ENCODE results near the gene TIMD4. TPM values are rescaled to one million over a fixed set of nuclear protein-coding genes. Genes with fewer than 3 reads are reported as not detected.

The TIMD4 gene
- total RNA-seq (2012; rRNA removed) (not detected in 2 replicates), polyA plus RNA-seq (2012; rRNA removed) (not detected in 2 replicates), Bru-seq, nascent RNA (not detected), BruChase-seq, experiment 1, labeled RNA remaining after a 6-hour chase (not detected), BruChase-seq, experiment 2, labeled RNA remaining after a 2-hour chase (not detected)
- not detected in 2 replicates for polyA plus RNA-seq (2012; cell fraction: cytosol; rRNA removed)
- polyA plus RNA-seq (2012; cell fraction: nucleus; rRNA removed; ENCODE audit: low replicate concordance), result not detected in 2 replicates
- long read RNA-seq, result 0 reads

DNA sequence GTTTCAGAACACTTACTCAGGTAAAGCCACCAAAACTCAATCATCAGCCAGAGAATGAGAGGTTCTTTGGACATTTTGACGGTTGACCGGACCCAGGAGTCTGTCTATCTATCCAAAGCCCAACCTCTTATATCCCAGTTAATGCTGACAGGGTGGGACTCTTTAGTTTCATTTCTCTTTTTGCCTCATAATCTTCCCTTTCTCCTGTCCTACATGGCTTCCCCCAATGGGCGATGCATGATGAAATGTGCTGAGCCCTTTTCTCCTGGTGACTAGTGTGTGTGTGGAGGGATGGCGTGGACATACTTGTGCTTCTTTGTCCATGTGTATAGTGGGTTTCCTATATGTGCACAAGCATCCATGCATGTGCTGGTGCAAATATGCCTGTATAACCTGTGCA, at the start of gene TIMD4:
TSS of gene TIMD4 (minus strand) at position 102 of the 400 bp plus-strand sequence. CDS start at position 74, 28 bp downstream.
- no TSS peak for BruUV-seq (replicated peaks)
- in situ Hi-C loops (cut with MboI; ENCODE audit: low sequenced_read_pairs), result no loop called here
- Histone ChIP-seq H3K23ac (ENCODE audit: low read depth, low read length) (no peak within 1 kb of the TSS), H2AFZ (replicated peaks; ENCODE audit: low read length, poor library complexity) (no peak within 1 kb of the TSS), H3K27ac (ENCODE audit: insufficient read depth, low read length) (no peak within 1 kb of the TSS), H3K4me2 (ENCODE audit: low read depth, low read length) (no peak within 1 kb of the TSS), H3K9me3 (ENCODE audit: control insufficient read depth, insufficient read depth, low read length) (peaks cover 12% of the 10 kb centered on the region), H2BK20ac (ENCODE audit: low read depth, low read length) (no peak within 1 kb of the TSS), H3K27me3 (ENCODE audit: control insufficient read depth, insufficient read depth, low read length) (no peaks in the 10 kb centered on the region), H4K8ac (ENCODE audit: low read depth in 2 of 2, low read length in 2 of 2) (no peak within 1 kb of the TSS), H3K36me3 (ENCODE audit: control insufficient read depth, insufficient read depth, low read length) (no peaks in the 10 kb centered on the region), H2AK9ac (replicated peaks; ENCODE audit: low read depth, low read length, poor library complexity) (no peak within 1 kb of the TSS), H2BK120ac (ENCODE audit: low read depth, low read length) (no peak within 1 kb of the TSS), H3K4me3 (ENCODE audit: insufficient read depth, low read depth, low read length) (no peak within 1 kb of the TSS), H3K4ac (ENCODE audit: low read depth, low read length) (no peak within 1 kb of the TSS), H3K4me1 (ENCODE audit: control insufficient read depth, insufficient read depth, low read length) (no peaks in the 10 kb centered on the region), H4K91ac (ENCODE audit: insufficient read depth, low read depth, low read length) (no peak within 1 kb of the TSS), H3K18ac (ENCODE audit: low read depth, low read length) (no peak within 1 kb of the TSS), H4K20me1 (ENCODE audit: insufficient read depth, low read length) (no peaks in the 10 kb centered on the region), H2BK15ac (ENCODE audit: low read depth, low read length) (no peak within 1 kb of the TSS), H3K9ac (ENCODE audit: low read depth, low read length) (no peak within 1 kb of the TSS), H2BK5ac (ENCODE audit: low read depth, low read length, poor library complexity, severe bottlenecking) (no peak within 1 kb of the TSS), H3K79me1 (ENCODE audit: low read depth in 1 of 2, low read length in 2 of 2) (no peaks in the 10 kb centered on the region), H4K5ac (ENCODE audit: low read depth, low read length) (no peak within 1 kb of the TSS), H3K9me1 (ENCODE audit: insufficient read depth, low read length) (no peaks in the 10 kb centered on the region), H2AK5ac (ENCODE audit: low read depth, low read length) (no peak within 1 kb of the TSS), H3K56ac (ENCODE audit: extremely low read depth, insufficient read depth, low read length) (no peak within 1 kb of the TSS), H3K14ac (replicated peaks; ENCODE audit: low read depth, low read length) (no peak within 1 kb of the TSS)
- no CpG with 5 or more reads among the region's 4 CpGs for WGBS, 2 experiments (ENCODE audit: extremely low coverage in 2 of 2, insufficient read length in 1 of 2)
- no peak for ATAC-seq (ENCODE audit: low read depth)
- ChIA-PET CTCF (no interaction called here), POLR2A (ENCODE audit: unreplicated experiment) (no interaction called here)
- TF ChIP-seq NFE2L2 (IDR thresholded peaks at IDR 0.05; ENCODE audit: low read depth, low read length) (no peak), CEBPB (IDR thresholded peaks at IDR 0.05; ENCODE audit: low read depth, low read length) (no peak), RFX5 (IDR thresholded peaks at IDR 0.05; ENCODE audit: low read depth, low read length) (no peak), BHLHE40 (IDR thresholded peaks at IDR 0.05; ENCODE audit: low read depth, low read length) (no peak), RCOR1 (IDR thresholded peaks at IDR 0.05; ENCODE audit: insufficient replicate concordance, low read length) (no peak), MXI1 (IDR thresholded peaks at IDR 0.05; ENCODE audit: borderline replicate concordance, low read depth, low read length) (no peak), FOS (IDR thresholded peaks at IDR 0.05; ENCODE audit: low read depth, low read length) (no peak), MAFK (IDR thresholded peaks at IDR 0.05; ENCODE audit: low read depth, low read length) (no peak), POLR2A (IDR thresholded peaks at IDR 0.05; ENCODE audit: low read depth, low read length) (no peak), SMC3 (IDR thresholded peaks at IDR 0.05; ENCODE audit: low read depth, low read length) (no peak), RAD21 (IDR thresholded peaks at IDR 0.05; ENCODE audit: low read length) (no peak), CHD1 (IDR thresholded peaks at IDR 0.05; ENCODE audit: low read depth, low read length) (no peak), MAZ (IDR thresholded peaks at IDR 0.05; ENCODE audit: borderline replicate concordance, low read depth, low read length) (no peak)
- TF ChIP-seq, protein P1, sequence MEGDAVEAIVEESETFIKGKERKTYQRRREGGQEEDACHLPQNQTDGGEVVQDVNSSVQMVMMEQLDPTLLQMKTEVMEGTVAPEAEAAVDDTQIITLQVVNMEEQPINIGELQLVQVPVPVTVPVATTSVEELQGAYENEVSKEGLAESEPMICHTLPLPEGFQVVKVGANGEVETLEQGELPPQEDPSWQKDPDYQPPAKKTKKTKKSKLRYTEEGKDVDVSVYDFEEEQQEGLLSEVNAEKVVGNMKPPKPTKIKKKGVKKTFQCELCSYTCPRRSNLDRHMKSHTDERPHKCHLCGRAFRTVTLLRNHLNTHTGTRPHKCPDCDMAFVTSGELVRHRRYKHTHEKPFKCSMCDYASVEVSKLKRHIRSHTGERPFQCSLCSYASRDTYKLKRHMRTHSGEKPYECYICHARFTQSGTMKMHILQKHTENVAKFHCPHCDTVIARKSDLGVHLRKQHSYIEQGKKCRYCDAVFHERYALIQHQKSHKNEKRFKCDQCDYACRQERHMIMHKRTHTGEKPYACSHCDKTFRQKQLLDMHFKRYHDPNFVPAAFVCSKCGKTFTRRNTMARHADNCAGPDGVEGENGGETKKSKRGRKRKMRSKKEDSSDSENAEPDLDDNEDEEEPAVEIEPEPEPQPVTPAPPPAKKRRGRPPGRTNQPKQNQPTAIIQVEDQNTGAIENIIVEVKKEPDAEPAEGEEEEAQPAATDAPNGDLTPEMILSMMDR (conservative IDR thresholded peaks at IDR 0.05; ENCODE audit: low read depth, low read length), result no peak
- TF ChIP-seq, protein P2, sequence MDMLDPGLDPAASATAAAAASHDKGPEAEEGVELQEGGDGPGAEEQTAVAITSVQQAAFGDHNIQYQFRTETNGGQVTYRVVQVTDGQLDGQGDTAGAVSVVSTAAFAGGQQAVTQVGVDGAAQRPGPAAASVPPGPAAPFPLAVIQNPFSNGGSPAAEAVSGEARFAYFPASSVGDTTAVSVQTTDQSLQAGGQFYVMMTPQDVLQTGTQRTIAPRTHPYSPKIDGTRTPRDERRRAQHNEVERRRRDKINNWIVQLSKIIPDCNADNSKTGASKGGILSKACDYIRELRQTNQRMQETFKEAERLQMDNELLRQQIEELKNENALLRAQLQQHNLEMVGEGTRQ (IDR thresholded peaks at IDR 0.05; ENCODE audit: low read depth, low read length), result no peak
- TF ChIP-seq, protein P3, sequence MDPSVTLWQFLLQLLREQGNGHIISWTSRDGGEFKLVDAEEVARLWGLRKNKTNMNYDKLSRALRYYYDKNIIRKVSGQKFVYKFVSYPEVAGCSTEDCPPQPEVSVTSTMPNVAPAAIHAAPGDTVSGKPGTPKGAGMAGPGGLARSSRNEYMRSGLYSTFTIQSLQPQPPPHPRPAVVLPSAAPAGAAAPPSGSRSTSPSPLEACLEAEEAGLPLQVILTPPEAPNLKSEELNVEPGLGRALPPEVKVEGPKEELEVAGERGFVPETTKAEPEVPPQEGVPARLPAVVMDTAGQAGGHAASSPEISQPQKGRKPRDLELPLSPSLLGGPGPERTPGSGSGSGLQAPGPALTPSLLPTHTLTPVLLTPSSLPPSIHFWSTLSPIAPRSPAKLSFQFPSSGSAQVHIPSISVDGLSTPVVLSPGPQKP (IDR thresholded peaks at IDR 0.05; ENCODE audit: borderline replicate concordance, low read depth, low read length), result no peak
- intact Hi-C loops (cut with micrococcal nuclease), result no loop called here
- dilution Hi-C loops (cut with HindIII; ENCODE audit: low sequenced_read_pairs, unreplicated experiment), result no loop called here
- DNase-seq, result no peak
